Measurements from ENCODE around the gene ALDH7A1.

- no peak for TF ChIP-seq CTCF (IDR thresholded peaks at IDR 0.05; ENCODE audit: low read depth, low read length, poor library complexity, severe bottlenecking)
- no peak for TF ChIP-seq EZH2phosphoT487 (IDR thresholded peaks at IDR 0.05; ENCODE audit: borderline replicate concordance, low read length)
Measured at GRCh38 chr5:126527892-126528291, 67.1 kb downstream of the ALDH7A1 start.
